Thyroid gland (tissue), 4 donors: Measurements from ENCODE around the gene ELMO1. TPM values are rescaled to one million over a fixed set of nuclear protein-coding genes. Genes with fewer than 3 reads are reported as not detected.

Experiments
- DNase-seq, 2 donors: peaks; one replicate each; pipeline ENCODE4 v3.0.0-alpha.2; 2019
- H3K27ac ChIP-seq, 3 donors: fragments of 200-600 bp; sonication (generic); 1 replicate in 2 of 3; 2 replicates in 1 of 3; pipeline ENCODE4 v1.5.1; 2016 to 2019; ENCODE audit warnings: mild to moderate bottlenecking in 1 of 3, moderate library complexity in 1 of 3
- H3K27me3 ChIP-seq: fragments of 200-600 bp; sonication (generic); one replicate; pipeline ENCODE4 v1.5.1; 2019
- H3K36me3 ChIP-seq, 2 donors: fragments of 200-600 bp; sonication (generic); one replicate each; pipeline ENCODE4 v1.5.1; 2016 to 2019
- H3K4me1 ChIP-seq, 2 donors: fragments of 200-600 bp; sonication (generic); one replicate each; pipeline ENCODE4 v1.5.1; 2017 to 2019
- H3K4me3 ChIP-seq, 3 donors: fragments of 200-600 bp; sonication (generic); replicated peaks in 1 of 3; 1 replicate in 2 of 3; 2 replicates in 1 of 3; pipeline ENCODE4 v1.5.1; 2016; ENCODE audit warnings: mild to moderate bottlenecking in 1 of 3
- H3K9me3 ChIP-seq: fragments of 200-600 bp; sonication (generic); one replicate; pipeline ENCODE4 v1.5.1; 2017
- POLR2A ChIP-seq, 2 donors: fragments of 450-650 bp; IDR thresholded peaks; one replicate each; pipeline ENCODE4 v1.6.1; 2017; ENCODE audit warnings: antibody characterized with exemption in 2 of 2, mild to moderate bottlenecking in 2 of 2, moderate library complexity in 1 of 2
- WGBS, 2 donors: methylation state at CpG; one replicate each; pipeline ENCODE4 v1.1.5; 2017; 5-methylcytosine and 5-hydroxymethylcytosine counted together
- intact Hi-C: fragments of 100-400 bp; cut with DNase I; formaldehyde crosslinking; loops from one replicate; pipeline ENCODE4 v1.15.1; 2023
- total RNA-seq, 4 donors: library from RNA; depleted of rRNA; stranded (reverse); fragments of >200 nt; gene quantifications; one replicate each; pipeline ENCODE4 v1.2.3, GENCODE V29; 2016
- TF ChIP-seq, protein P1 (sequence below), 6 experiments: fragments of 200-600 bp in 3 of 6; fragments of 450-650 bp in 3 of 6; sonication (generic) in 3 of 6; IDR thresholded peaks; one replicate each; pipeline ENCODE4 v1.5.1; 2016 to 2019; ENCODE audit warnings: antibody characterized with exemption in 6 of 6, mild to moderate bottlenecking in 2 of 6, inconsistent platforms in 1 of 6, moderate library complexity in 1 of 6

Gene ELMO1
- total RNA-seq, 4 donors from 2014 or later: 168 to 423 (median 312) TPM

GRCh38 chr7:37273891-37274290 lies 174.8 kb downstream of the ELMO1 start:
- Histone ChIP-seq H3K27me3 (no peaks in the 10 kb centered on the region), H3K27ac (no peak overlapping the region), H3K4me3 (no peak overlapping the region), H3K36me3 (no peaks in the 10 kb centered on the region), H3K9me3 (no peaks in the 10 kb centered on the region), H3K4me1 (peaks cover 15 to 16% of the 10 kb centered on the region in 2 donors)
- DNase-seq: no peak
- 76 to 91% methylated on average over 2 of the region's 2 CpGs for WGBS, 2 donors
- TF ChIP-seq, protein P1, sequence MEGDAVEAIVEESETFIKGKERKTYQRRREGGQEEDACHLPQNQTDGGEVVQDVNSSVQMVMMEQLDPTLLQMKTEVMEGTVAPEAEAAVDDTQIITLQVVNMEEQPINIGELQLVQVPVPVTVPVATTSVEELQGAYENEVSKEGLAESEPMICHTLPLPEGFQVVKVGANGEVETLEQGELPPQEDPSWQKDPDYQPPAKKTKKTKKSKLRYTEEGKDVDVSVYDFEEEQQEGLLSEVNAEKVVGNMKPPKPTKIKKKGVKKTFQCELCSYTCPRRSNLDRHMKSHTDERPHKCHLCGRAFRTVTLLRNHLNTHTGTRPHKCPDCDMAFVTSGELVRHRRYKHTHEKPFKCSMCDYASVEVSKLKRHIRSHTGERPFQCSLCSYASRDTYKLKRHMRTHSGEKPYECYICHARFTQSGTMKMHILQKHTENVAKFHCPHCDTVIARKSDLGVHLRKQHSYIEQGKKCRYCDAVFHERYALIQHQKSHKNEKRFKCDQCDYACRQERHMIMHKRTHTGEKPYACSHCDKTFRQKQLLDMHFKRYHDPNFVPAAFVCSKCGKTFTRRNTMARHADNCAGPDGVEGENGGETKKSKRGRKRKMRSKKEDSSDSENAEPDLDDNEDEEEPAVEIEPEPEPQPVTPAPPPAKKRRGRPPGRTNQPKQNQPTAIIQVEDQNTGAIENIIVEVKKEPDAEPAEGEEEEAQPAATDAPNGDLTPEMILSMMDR (IDR thresholded peaks at IDR 0.05): no peak
- TF ChIP-seq POLR2A (IDR thresholded peaks at IDR 0.05): no peak
- intact Hi-C loops: no loop called here

DNA sequence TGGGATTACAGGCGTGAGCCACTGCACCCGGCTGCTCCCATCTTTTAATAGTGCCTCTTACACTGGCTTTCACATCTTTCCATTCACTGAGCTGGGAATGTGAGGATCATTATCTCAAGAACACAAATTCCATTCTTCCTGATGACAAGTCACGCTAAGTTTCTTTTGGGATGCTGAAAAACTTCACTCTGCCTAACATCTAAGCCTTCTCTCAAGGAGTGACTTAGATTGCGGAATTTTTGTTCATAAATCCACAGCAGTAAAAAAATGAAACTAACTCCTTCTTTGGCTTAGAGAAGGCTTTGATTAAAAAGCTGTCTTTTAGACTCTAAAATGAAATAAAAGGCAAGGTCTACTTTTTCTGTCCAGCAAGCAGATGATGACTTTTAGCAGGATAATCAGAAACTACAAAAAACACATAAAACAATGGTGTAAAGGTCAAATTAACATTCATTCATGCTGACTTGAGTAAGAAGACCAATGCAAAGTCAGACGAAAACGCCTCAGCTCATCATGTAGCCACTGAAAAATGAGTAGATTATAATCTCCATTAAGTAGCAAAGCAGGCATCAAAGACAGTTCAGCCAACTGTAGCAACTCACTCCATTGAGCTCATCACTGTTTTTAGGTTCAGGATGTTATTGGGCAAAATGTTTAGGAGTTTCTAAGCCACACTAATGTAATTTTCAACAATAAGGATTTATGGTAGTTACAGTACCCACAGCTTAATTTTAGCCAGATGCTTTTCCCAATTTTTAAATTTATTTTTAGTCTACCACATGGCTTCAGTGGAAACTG lies 178.8 kb downstream of the ELMO1 start:
- H3K4me3 ChIP-seq: no peak overlapping the region
- H3K27ac ChIP-seq: no peak overlapping the region
- H3K27me3 ChIP-seq: no peaks in the 10 kb centered on the region
- 90 to 94% methylated on average over 6 of the region's 6 CpGs for WGBS, 2 donors
- H3K36me3 ChIP-seq: no peaks in the 10 kb centered on the region
- TF ChIP-seq, protein P1 (IDR thresholded peaks at IDR 0.05): no peak
- TF ChIP-seq POLR2A (IDR thresholded peaks at IDR 0.05): no peak
- intact Hi-C loops: no loop called here
- no peaks in the 10 kb centered on the region for H3K9me3 ChIP-seq
- H3K4me1 ChIP-seq: peaks cover 6 to 12% of the 10 kb centered on the region in 2 donors
- no peak for DNase-seq

GRCh38 chr7:37267251-37267650 lies 181.4 kb downstream of the ELMO1 start:
- Histone ChIP-seq H3K4me3 (no peak overlapping the region), H3K27me3 (no peaks in the 10 kb centered on the region), H3K9me3 (no peaks in the 10 kb centered on the region), H3K4me1 (peaks cover 7 to 15% of the 10 kb centered on the region in 2 donors), H3K27ac (no peak overlapping the region), H3K36me3 (no peaks in the 10 kb centered on the region)
- WGBS, 2 donors: 98% methylated on average over 8 of the region's 8 CpGs
- TF ChIP-seq, protein P1 (IDR thresholded peaks at IDR 0.05): no peak
- no peak for TF ChIP-seq POLR2A (IDR thresholded peaks at IDR 0.05)
- no peak for DNase-seq
- intact Hi-C loops: no loop called here

- Histone ChIP-seq H3K27ac (no peak overlapping the region), H3K9me3 (no peaks in the 10 kb centered on the region), H3K36me3 (no peaks in the 10 kb centered on the region), H3K4me1 (peaks cover 10 to 25% of the 10 kb centered on the region in 2 donors), H3K4me3 (no peak overlapping the region), H3K27me3 (no peaks in the 10 kb centered on the region)
- TF ChIP-seq, protein P1 (IDR thresholded peaks at IDR 0.05): no peak
- no peak for TF ChIP-seq POLR2A (IDR thresholded peaks at IDR 0.05)
- no peak for DNase-seq
- intact Hi-C loops: no loop called here
- WGBS, 2 donors: 88 to 89% methylated on average over 7 of the region's 7 CpGs
Measured at GRCh38 chr7:37265876-37266275, 182.8 kb downstream of the ELMO1 start.

GRCh38 chr7:37265006-37265405 lies 183.7 kb downstream of the ELMO1 start:
- Histone ChIP-seq H3K9me3 (no peaks in the 10 kb centered on the region), H3K4me3 (no peak overlapping the region), H3K27ac (no peak overlapping the region), H3K27me3 (no peaks in the 10 kb centered on the region), H3K36me3 (no peaks in the 10 kb centered on the region), H3K4me1 (peaks cover 13 to 30% of the 10 kb centered on the region in 2 donors)
- TF ChIP-seq, protein P1 (IDR thresholded peaks at IDR 0.05): no peak
- no peak for TF ChIP-seq POLR2A (IDR thresholded peaks at IDR 0.05)
- intact Hi-C loops: no loop called here
- 80% methylated on average over 1 of the region's 1 CpG for WGBS, 2 donors
- no peak for DNase-seq
